Activated naive CD8-positive, alpha-beta T cell treated with anti-CD3 and anti-CD28 coated beads, Interleukin-2, amount 50 U/mL, for 16 hours (primary cell): Measurements from ENCODE around the gene PTCH1.

Source experiments
- DNase-seq: peaks from one replicate; pipeline ENCODE4 v3.0.0-alpha.2; 2020; ENCODE audit warnings: low read depth, low spot score

Gene PTCH1

GRCh38 chr9:95407524-95407923 lies 109.2 kb downstream of the PTCH1 start:
- DNase-seq: no peak

GRCh38 chr9:95406121-95406520 lies 110.7 kb downstream of the PTCH1 start:
- DNase-seq: no peak

- no peak for DNase-seq
These were observed 117.5 kb downstream of the PTCH1 start for GRCh38 chr9:95399261-95399660.
